Activated CD8-positive, alpha-beta T cell treated with anti-CD3 and anti-CD28 coated beads for 36 hours (primary cell): ENCODE measurements around the gene NADK2. TPM values are rescaled to one million over a fixed set of nuclear protein-coding genes. Genes with fewer than 3 reads are reported as not detected.

Source experiments
- ATAC-seq: fragments of 200-7000 bp; cut with Tn5 transposase; one replicate; pipeline ENCODE4 v1.10.0; 2021; ENCODE audit warnings: mild to moderate bottlenecking, moderate library complexity
- CTCF ChIA-PET: fragments of 350-600 bp; sonication (Branson Sonifier 250); formaldehyde crosslinking; loops from one replicate; lab custom pipeline; 2021; ENCODE audit warnings: antibody characterized with exemption; lab: Charles Lee
- POLR2A ChIA-PET: fragments of 350-600 bp; sonication (Branson Sonifier 250); formaldehyde crosslinking; loops from one replicate; lab custom pipeline; 2021; ENCODE audit warnings: antibody characterized with exemption; lab: Charles Lee
- DNase-seq: peaks from one replicate; pipeline ENCODE4 v3.0.0-alpha.2; 2020
- H3K27ac Mint-ChIP-seq: one replicate; pipeline ENCODE4 v1.8.0; 2021; ENCODE audit warnings: mild to moderate bottlenecking, mixed read lengths
- H3K27me3 Mint-ChIP-seq: one replicate; pipeline ENCODE4 v1.8.0; 2021; ENCODE audit warnings: mixed read lengths
- H3K36me3 Mint-ChIP-seq: one replicate; pipeline ENCODE4 v1.8.0; 2021; ENCODE audit warnings: low read depth, mixed read lengths
- H3K4me1 Mint-ChIP-seq: one replicate; pipeline ENCODE4 v1.8.0; 2021; ENCODE audit warnings: low read depth, mixed read lengths
- H3K4me3 Mint-ChIP-seq: one replicate; pipeline ENCODE4 v1.8.0; 2021; ENCODE audit warnings: mild to moderate bottlenecking, moderate library complexity, mixed read lengths
- H3K9me3 Mint-ChIP-seq: one replicate; pipeline ENCODE4 v1.8.0; 2021; ENCODE audit warnings: mixed read lengths
- intact Hi-C: fragments of 100-400 bp; cut with micrococcal nuclease; formaldehyde crosslinking; loops from one replicate; pipeline ENCODE4 v1.10.0; 2022
- total RNA-seq, 2 experiments: library from RNA; stranded (reverse); gene quantifications; one replicate each; pipeline ENCODE4 v1.2.3, GENCODE V29; 2021
- TF ChIP-seq, protein P1 (sequence below): fragments of 200-600 bp; IDR thresholded peaks from one replicate; pipeline ENCODE4 v1.8.0; 2022; ENCODE audit warnings: antibody characterized with exemption, mild to moderate bottlenecking

Gene NADK2
- total RNA-seq, 2 experiments from 2014 or later: 22.7 to 25.2 TPM

DNA sequence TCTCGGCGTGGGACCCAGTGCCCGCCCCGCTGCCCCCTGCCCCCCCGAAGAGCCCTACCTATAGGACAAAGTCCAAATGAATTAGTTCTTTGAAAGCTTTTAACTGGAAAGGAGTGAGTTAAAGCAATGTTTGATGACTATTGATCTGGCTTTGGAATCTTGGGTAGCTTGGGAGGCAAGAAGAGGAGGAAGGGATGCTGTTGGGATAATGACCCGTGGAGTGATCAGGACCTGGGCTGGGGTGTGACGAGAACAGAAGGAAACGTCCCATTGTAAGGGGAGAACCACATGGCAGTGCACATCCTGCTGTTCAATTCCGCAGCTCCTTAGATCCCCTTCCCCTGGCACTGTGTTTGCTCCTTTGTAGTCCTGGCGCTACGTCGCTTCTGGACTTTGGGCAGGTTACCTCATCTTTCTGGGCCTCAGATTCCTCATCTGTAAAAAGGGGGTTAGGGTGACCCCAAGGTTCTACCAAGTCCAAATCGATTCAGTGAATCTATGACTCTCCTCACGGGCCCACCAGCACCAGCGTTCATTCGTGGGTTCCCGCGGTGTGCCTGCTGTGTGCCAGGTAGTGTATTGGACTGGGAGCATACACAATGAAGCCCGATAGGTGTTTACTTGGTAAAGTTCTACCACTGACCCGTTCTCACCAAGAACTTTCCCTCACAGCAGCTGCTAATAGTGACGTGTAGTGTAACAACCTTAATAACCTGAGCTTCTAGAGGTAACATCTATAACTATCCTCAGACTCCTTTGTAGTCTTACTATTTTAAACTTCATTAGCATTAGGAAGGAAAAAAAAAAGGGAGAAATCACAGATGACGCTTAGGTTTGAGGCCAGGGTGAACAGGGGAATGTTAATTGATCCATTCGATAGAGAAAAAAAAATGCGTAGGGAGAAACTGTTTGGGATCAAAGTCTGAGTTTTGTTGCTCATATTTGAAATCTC, 1.1 kb upstream of the NADK2 start:
- peak overlapping the region; percentile 77 for H3K4me3 Mint-ChIP-seq
- DNase-seq: peak; percentile 19
- CTCF ChIA-PET: interaction anchor here (0.8 to 2.2 kb wide), 17 partner anchors 8 to 624 kb away, joined by 3 to 12 read pairs (median 5); partner anchors contain the start of gene LMBRD2

GRCh38 chr5:36240779-36241630, 720 bp downstream of the NADK2 start:
- CTCF ChIA-PET: interaction anchor here (0.8 to 2.2 kb wide), 16 partner anchors 10 to 452 kb away, joined by 3 to 12 read pairs (median 4); partner anchors contain the start of gene LMBRD2
- Mint-ChIP-seq H3K4me3 (peak overlapping the region; percentile 78), H3K9me3 (no peaks in the 10 kb centered on the region), H3K4me1 (peaks cover 44% of the 10 kb centered on the region), H3K36me3 (no peaks in the 10 kb centered on the region), H3K27me3 (no peaks in the 10 kb centered on the region), H3K27ac (peak overlapping the region; percentile 87)
- TF ChIP-seq, protein P1, sequence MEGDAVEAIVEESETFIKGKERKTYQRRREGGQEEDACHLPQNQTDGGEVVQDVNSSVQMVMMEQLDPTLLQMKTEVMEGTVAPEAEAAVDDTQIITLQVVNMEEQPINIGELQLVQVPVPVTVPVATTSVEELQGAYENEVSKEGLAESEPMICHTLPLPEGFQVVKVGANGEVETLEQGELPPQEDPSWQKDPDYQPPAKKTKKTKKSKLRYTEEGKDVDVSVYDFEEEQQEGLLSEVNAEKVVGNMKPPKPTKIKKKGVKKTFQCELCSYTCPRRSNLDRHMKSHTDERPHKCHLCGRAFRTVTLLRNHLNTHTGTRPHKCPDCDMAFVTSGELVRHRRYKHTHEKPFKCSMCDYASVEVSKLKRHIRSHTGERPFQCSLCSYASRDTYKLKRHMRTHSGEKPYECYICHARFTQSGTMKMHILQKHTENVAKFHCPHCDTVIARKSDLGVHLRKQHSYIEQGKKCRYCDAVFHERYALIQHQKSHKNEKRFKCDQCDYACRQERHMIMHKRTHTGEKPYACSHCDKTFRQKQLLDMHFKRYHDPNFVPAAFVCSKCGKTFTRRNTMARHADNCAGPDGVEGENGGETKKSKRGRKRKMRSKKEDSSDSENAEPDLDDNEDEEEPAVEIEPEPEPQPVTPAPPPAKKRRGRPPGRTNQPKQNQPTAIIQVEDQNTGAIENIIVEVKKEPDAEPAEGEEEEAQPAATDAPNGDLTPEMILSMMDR: no peak
- POLR2A ChIA-PET: interaction anchor here (0.6 to 2.7 kb wide), 6 partner anchors 74 to 636 kb away, joined by 3 to 34 read pairs (median 4); partner anchors contain the start of genes LMBRD2, NIPBL and SKP2
- ATAC-seq: peak; percentile 7
- peak; percentile 54 for DNase-seq
- intact Hi-C loops: loop anchor here (5.0 kb wide), 1 partner anchor 89 kb away; the partner anchor contains the start of genes LMBRD2 and SKP2

More for the DNA sequence above, 1.1 kb upstream of the NADK2 start:
- TF ChIP-seq, protein P1: no peak
- POLR2A ChIA-PET: interaction anchor here (0.8 to 2.7 kb wide), 5 partner anchors 22 to 634 kb away, joined by 3 to 34 read pairs (median 4); partner anchors contain the start of genes LMBRD2, NIPBL and SKP2
- intact Hi-C loops: loop anchor here (5.0 kb wide), 1 partner anchor 91 kb away; the partner anchor contains the start of genes LMBRD2 and SKP2
- Mint-ChIP-seq H3K9me3 (no peaks in the 10 kb centered on the region), H3K27me3 (no peaks in the 10 kb centered on the region), H3K4me1 (peaks cover 36% of the 10 kb centered on the region), H3K27ac (peak overlapping the region; percentile 98), H3K36me3 (no peaks in the 10 kb centered on the region)
- ATAC-seq: no peak

DNA sequence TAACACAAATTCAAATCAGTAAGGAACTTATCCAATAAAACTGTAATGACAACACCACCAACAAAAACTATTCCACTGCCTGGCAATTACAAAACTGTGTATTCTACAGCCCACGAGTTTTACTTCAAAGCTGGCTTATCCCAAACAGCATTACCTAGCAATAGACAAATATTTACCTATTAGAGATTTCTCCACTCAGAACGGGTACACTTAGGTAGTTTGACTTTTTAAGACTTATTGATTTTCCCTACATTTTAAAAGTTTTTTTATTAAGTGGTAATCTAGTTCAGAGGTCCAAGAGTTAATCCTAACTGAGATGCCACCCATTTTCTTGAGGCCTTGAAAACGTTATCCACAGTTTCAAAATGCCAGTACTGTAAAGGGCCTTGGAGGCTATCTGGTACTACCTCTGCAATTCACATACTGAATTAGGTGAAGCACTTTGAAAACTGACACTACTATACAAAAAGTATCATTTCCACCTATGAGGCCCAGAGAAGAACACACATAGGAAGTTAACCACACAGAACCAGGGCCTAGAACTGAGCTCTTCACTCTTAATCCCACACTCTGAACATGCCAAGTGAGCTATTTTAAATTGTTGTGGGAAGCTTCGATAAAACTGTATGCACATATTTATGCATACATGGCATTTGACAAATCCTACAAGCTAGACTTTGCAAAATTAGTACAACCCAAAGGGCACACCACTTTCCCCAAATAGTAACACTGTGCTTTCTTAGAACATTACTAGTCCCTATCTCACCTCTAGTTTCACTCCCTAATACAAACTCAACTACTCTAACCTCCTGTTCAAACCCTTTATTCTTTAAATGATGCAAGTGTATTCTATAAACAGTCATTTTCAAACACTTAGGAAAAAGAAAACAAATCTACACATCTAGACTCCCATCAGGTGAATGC, 2.1 kb downstream of the NADK2 start:
- Mint-ChIP-seq H3K27me3 (no peaks in the 10 kb centered on the region), H3K9me3 (no peaks in the 10 kb centered on the region), H3K36me3 (no peaks in the 10 kb centered on the region), H3K4me3 (peak overlapping the region; percentile 78), H3K27ac (peak overlapping the region; percentile 87), H3K4me1 (peaks cover 44% of the 10 kb centered on the region)
- TF ChIP-seq, protein P1: no peak
- ATAC-seq (no peak), DNase-seq (no peak)
- intact Hi-C loops: loop anchor here (5.0 kb wide), 1 partner anchor 87 kb away; the partner anchor contains the start of genes LMBRD2 and SKP2
- ChIA-PET CTCF (no interaction called here), POLR2A (no interaction called here)
